Measurements from ENCODE around the gene TMTC2.

- TF ChIP-seq GATA2 (IDR thresholded peaks at IDR 0.05; ENCODE audit: low read depth, low read length) (no peak), GATA3 (IDR thresholded peaks at IDR 0.05; ENCODE audit: low read depth, low read length) (no peak)
These were observed 115.4 kb downstream of the TMTC2 start for GRCh38 chr12:82801951-82802610.
